ENCODE data around the gene MYPOP. TPM values are rescaled to one million over a fixed set of nuclear protein-coding genes. Genes with fewer than 3 reads are reported as not detected.

MYPOP gene
- total and polyA plus RNA-seq, 2 of the 13 experiments (the other 11 are each of a cell fraction or from before 2014, with no cell fraction given), result 2.3 to 2.7 TPM

- TF ChIP-seq CSRNP2 (CRISPR knock-in tag; conservative IDR thresholded peaks at IDR 0.05; ENCODE audit: low read depth), result no peak
- no peak for TF ChIP-seq SNRNP70 (IDR thresholded peaks at IDR 0.05; ENCODE audit: low read depth, low read length)
- 0 out of 2 replicates have a peak, but pooled peaks have one; percentile 84 for TF ChIP-seq PRDM10 (CRISPR knock-in tag; IDR thresholded peaks at IDR 0.05; ENCODE audit: low read depth)
- no peak for TF ChIP-seq ZNF660 (CRISPR knock-in tag; IDR thresholded peaks at IDR 0.05; ENCODE audit: borderline replicate concordance, low read depth)
- TF ChIP-seq KAT7 (CRISPR knock-in tag; IDR thresholded peaks at IDR 0.05; ENCODE audit: borderline replicate concordance), result no peak
- peak; percentile 79 for TF ChIP-seq SAP130 (CRISPR knock-in tag; IDR thresholded peaks at IDR 0.05; ENCODE audit: low read depth)
- TF ChIP-seq ZNF180 (CRISPR knock-in tag; IDR thresholded peaks at IDR 0.05; ENCODE audit: borderline replicate concordance, low read depth), result no peak
- TF ChIP-seq MAF1 (CRISPR knock-in tag; IDR thresholded peaks at IDR 0.05; ENCODE audit: borderline replicate concordance), result 0 out of 2 replicates have a peak, but pooled peaks have one; percentile 78
- TF ChIP-seq ARID2 (CRISPR knock-in tag; IDR thresholded peaks at IDR 0.05; ENCODE audit: borderline replicate concordance), result no peak
- TF ChIP-seq MTA3 (CRISPR knock-in tag; IDR thresholded peaks at IDR 0.05), result no peak
- TF ChIP-seq E2F5 (CRISPR knock-in tag; conservative IDR thresholded peaks at IDR 0.05), result no peak
- TF ChIP-seq TEAD2 (CRISPR knock-in tag; IDR thresholded peaks at IDR 0.05), result no peak
- TF ChIP-seq KLF9 (CRISPR knock-in tag; IDR thresholded peaks at IDR 0.05; ENCODE audit: low read depth), result no peak; the same call in 1 of the 2 replicates
- no peak for TF ChIP-seq FOXO4 (CRISPR knock-in tag; conservative IDR thresholded peaks at IDR 0.05)
- no peak for TF ChIP-seq FLYWCH1 (CRISPR knock-in tag; IDR thresholded peaks at IDR 0.05)
- TF ChIP-seq ZNF891 (CRISPR knock-in tag; IDR thresholded peaks at IDR 0.05), result no peak; the same call in 1 of the 2 replicates
- no peak for TF ChIP-seq ZFP62 (CRISPR knock-in tag; IDR thresholded peaks at IDR 0.05)
- TF ChIP-seq EP300 (IDR thresholded peaks at IDR 0.05; ENCODE audit: low read depth in 2 of 2, low read length in 2 of 2), result no peak
- no peak; the same call in 1 of the 2 replicates for TF ChIP-seq EP300 (CRISPR knock-in tag; IDR thresholded peaks at IDR 0.05; ENCODE audit: borderline replicate concordance)
- TF ChIP-seq ZNF569 (CRISPR knock-in tag; IDR thresholded peaks at IDR 0.05; ENCODE audit: borderline replicate concordance), result no peak
- no peak for TF ChIP-seq TBP (CRISPR knock-in tag; IDR thresholded peaks at IDR 0.05)
- peak; percentile 86 for TF ChIP-seq CREB1 (IDR thresholded peaks at IDR 0.05)
- peak; percentile 97 for TF ChIP-seq CREB1 (CRISPR knock-in tag; IDR thresholded peaks at IDR 0.05)
- no peak for TF ChIP-seq ZMYM2 (CRISPR knock-in tag; IDR thresholded peaks at IDR 0.05)
Observed at GRCh38 chr19:45886427-45887199, 15.8 kb downstream of the MYPOP start (continued).
